ENCODE measurements around the gene INPP5E. TPM values are rescaled to one million over a fixed set of nuclear protein-coding genes. Genes with fewer than 3 reads are reported as not detected.

INPP5E gene
- total and polyA plus RNA-seq, 2 experiments from 2014 or later, result 5.8 to 13.4 TPM

DNA sequence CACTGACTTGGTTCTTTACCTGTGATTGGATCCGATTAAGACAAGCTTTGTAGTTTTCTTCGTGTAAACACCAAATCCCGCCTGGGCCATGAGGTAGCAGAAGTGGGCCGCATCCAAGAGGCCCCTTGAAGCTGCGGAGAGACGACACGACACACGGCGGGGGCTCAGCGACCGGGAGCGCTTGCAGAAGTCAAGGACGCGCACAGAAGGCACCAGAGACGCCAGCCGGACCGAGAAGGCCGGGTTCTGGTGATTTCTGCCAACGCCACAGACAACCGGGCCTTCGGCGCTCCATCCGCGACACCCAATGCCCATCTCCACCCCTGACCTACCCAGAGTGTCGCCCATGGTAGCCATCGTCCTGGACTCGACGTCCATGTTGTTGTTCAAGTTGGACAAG, 19.8 kb upstream of the INPP5E start (continued):
- TF ChIP-seq, protein P1, sequence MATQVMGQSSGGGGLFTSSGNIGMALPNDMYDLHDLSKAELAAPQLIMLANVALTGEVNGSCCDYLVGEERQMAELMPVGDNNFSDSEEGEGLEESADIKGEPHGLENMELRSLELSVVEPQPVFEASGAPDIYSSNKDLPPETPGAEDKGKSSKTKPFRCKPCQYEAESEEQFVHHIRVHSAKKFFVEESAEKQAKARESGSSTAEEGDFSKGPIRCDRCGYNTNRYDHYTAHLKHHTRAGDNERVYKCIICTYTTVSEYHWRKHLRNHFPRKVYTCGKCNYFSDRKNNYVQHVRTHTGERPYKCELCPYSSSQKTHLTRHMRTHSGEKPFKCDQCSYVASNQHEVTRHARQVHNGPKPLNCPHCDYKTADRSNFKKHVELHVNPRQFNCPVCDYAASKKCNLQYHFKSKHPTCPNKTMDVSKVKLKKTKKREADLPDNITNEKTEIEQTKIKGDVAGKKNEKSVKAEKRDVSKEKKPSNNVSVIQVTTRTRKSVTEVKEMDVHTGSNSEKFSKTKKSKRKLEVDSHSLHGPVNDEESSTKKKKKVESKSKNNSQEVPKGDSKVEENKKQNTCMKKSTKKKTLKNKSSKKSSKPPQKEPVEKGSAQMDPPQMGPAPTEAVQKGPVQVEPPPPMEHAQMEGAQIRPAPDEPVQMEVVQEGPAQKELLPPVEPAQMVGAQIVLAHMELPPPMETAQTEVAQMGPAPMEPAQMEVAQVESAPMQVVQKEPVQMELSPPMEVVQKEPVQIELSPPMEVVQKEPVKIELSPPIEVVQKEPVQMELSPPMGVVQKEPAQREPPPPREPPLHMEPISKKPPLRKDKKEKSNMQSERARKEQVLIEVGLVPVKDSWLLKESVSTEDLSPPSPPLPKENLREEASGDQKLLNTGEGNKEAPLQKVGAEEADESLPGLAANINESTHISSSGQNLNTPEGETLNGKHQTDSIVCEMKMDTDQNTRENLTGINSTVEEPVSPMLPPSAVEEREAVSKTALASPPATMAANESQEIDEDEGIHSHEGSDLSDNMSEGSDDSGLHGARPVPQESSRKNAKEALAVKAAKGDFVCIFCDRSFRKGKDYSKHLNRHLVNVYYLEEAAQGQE (IDR thresholded peaks at IDR 0.05; ENCODE audit: unreplicated experiment), result no peak
- no peak for TF ChIP-seq CREB1 (CRISPR knock-in tag; IDR thresholded peaks at IDR 0.05; ENCODE audit: low read depth)
- TF ChIP-seq, protein P2, sequence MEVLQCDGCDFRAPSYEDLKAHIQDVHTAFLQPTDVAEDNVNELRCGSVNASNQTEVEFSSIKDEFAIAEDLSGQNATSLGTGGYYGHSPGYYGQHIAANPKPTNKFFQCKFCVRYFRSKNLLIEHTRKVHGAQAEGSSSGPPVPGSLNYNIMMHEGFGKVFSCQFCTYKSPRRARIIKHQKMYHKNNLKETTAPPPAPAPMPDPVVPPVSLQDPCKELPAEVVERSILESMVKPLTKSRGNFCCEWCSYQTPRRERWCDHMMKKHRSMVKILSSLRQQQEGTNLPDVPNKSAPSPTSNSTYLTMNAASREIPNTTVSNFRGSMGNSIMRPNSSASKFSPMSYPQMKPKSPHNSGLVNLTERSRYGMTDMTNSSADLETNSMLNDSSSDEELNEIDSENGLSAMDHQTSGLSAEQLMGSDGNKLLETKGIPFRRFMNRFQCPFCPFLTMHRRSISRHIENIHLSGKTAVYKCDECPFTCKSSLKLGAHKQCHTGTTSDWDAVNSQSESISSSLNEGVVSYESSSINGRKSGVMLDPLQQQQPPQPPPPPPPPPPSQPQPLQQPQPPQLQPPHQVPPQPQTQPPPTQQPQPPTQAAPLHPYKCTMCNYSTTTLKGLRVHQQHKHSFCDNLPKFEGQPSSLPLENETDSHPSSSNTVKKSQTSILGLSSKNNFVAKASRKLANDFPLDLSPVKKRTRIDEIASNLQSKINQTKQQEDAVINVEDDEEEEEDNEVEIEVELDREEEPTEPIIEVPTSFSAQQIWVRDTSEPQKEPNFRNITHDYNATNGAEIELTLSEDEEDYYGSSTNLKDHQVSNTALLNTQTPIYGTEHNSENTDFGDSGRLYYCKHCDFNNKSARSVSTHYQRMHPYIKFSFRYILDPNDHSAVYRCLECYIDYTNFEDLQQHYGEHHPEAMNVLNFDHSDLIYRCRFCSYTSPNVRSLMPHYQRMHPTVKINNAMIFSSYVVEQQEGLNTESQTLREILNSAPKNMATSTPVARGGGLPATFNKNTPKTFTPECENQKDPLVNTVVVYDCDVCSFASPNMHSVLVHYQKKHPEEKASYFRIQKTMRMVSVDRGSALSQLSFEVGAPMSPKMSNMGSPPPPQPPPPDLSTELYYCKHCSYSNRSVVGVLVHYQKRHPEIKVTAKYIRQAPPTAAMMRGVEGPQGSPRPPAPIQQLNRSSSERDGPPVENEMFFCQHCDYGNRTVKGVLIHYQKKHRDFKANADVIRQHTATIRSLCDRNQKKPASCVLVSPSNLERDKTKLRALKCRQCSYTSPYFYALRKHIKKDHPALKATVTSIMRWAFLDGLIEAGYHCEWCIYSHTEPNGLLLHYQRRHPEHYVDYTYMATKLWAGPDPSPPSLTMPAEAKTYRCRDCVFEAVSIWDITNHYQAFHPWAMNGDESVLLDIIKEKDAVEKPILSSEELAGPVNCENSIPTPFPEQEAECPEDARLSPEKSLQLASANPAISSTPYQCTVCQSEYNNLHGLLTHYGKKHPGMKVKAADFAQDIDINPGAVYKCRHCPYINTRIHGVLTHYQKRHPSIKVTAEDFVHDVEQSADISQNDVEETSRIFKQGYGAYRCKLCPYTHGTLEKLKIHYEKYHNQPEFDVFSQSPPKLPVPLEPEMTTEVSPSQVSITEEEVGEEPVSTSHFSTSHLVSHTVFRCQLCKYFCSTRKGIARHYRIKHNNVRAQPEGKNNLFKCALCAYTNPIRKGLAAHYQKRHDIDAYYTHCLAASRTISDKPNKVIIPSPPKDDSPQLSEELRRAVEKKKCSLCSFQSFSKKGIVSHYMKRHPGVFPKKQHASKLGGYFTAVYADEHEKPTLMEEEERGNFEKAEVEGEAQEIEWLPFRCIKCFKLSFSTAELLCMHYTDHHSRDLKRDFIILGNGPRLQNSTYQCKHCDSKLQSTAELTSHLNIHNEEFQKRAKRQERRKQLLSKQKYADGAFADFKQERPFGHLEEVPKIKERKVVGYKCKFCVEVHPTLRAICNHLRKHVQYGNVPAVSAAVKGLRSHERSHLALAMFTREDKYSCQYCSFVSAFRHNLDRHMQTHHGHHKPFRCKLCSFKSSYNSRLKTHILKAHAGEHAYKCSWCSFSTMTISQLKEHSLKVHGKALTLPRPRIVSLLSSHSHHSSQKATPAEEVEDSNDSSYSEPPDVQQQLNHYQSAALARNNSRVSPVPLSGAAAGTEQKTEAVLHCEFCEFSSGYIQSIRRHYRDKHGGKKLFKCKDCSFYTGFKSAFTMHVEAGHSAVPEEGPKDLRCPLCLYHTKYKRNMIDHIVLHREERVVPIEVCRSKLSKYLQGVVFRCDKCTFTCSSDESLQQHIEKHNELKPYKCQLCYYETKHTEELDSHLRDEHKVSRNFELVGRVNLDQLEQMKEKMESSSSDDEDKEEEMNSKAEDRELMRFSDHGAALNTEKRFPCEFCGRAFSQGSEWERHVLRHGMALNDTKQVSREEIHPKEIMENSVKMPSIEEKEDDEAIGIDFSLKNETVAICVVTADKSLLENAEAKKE (CRISPR knock-in tag; IDR thresholded peaks at IDR 0.05), result no peak

DNA sequence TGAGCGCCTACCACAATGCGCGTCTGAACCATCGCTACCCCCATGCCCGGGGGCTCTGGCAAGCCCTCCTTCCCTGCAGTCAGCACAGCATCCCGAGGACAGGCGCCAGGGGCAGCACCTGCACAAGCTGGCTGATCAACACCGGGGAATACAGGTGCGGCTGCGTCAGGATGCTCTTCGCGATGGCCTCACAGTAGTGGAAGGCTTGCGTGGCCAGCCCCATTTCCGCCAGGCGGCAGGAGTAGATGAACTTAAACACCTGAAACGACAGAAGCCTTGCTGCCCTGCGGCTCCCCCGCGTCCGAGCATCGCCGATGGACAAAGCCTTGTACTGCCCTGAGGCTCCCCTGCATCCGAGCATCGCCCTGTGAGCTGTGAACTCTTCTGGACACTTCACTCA, 17.7 kb upstream of the INPP5E start:
- H4K20me1 ChIP-seq (replicated peaks; ENCODE audit: insufficient read depth), result peaks cover 5% of the 10 kb centered on the region; the same call in 1 of the 2 replicates

More for the DNA sequence above, 17.7 kb upstream of the INPP5E start:
- no peak overlapping the region for H3K4me3 ChIP-seq
- H3K27me3 ChIP-seq (ENCODE audit: insufficient read depth), result no peaks in the 10 kb centered on the region
- no peaks in the 10 kb centered on the region for H3K9me2 ChIP-seq (ENCODE audit: insufficient read depth)
- H3K36me3 ChIP-seq (ENCODE audit: insufficient read depth), result peaks cover 29% of the 10 kb centered on the region
- Mint-ChIP-seq H3K36me3 (ENCODE audit: low read depth) (peaks cover 83% of the 10 kb centered on the region), H3K4me3 (no peak overlapping the region), H3K9me3 (peaks cover 4% of the 10 kb centered on the region; the same call in 2 of the 3 replicates), H3K27ac (no peak overlapping the region), H3K4me1 (no peaks in the 10 kb centered on the region), H3K27me3 (ENCODE audit: insufficient read depth, low read depth, poor library complexity) (peaks cover 8% of the 10 kb centered on the region)
- TF ChIP-seq CREB1 (CRISPR knock-in tag; IDR thresholded peaks at IDR 0.05; ENCODE audit: low read depth) (no peak), EZH2 (IDR thresholded peaks at IDR 0.05; ENCODE audit: low read depth, unreplicated experiment) (no peak), ZNF114 (CRISPR knock-in tag; IDR thresholded peaks at IDR 0.05) (no peak), STAT1 (IDR thresholded peaks at IDR 0.05; ENCODE audit: unreplicated experiment) (no peak), ZNF331 (CRISPR knock-in tag; IDR thresholded peaks at IDR 0.05; ENCODE audit: low read depth) (no peak)
- TF ChIP-seq, protein P3, sequence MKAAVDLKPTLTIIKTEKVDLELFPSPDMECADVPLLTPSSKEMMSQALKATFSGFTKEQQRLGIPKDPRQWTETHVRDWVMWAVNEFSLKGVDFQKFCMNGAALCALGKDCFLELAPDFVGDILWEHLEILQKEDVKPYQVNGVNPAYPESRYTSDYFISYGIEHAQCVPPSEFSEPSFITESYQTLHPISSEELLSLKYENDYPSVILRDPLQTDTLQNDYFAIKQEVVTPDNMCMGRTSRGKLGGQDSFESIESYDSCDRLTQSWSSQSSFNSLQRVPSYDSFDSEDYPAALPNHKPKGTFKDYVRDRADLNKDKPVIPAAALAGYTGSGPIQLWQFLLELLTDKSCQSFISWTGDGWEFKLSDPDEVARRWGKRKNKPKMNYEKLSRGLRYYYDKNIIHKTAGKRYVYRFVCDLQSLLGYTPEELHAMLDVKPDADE (IDR thresholded peaks at IDR 0.05), result no peak
- H2AFZ ChIP-seq, result no peak overlapping the region
- 0 out of 2 replicates have a peak, but pooled peaks cover 7% of the 10 kb centered on the region for H3F3A ChIP-seq (replicated peaks; ENCODE audit: low read depth)
- ATAC-seq (no peak), DNase-seq (ENCODE audit: low spot score) (no peak)
- H3K4me1 ChIP-seq (ENCODE audit: insufficient read depth), result no peaks in the 10 kb centered on the region
- no peaks in the 10 kb centered on the region; the same call in 1 of the 2 replicates for H3K79me2 ChIP-seq (replicated peaks; ENCODE audit: insufficient read depth)
- no peak overlapping the region for H3K27ac ChIP-seq (ENCODE audit: low read depth)
- no peak overlapping the region for H3K4me2 ChIP-seq
